Measurements from ENCODE around the gene ACLY. TPM values are rescaled to one million over a fixed set of nuclear protein-coding genes. Genes with fewer than 3 reads are reported as not detected.

ACLY gene
- polyA plus RNA-seq, 6 donors from 2014 or later = 34.0 to 63.5 (median 49.8) TPM

DNA sequence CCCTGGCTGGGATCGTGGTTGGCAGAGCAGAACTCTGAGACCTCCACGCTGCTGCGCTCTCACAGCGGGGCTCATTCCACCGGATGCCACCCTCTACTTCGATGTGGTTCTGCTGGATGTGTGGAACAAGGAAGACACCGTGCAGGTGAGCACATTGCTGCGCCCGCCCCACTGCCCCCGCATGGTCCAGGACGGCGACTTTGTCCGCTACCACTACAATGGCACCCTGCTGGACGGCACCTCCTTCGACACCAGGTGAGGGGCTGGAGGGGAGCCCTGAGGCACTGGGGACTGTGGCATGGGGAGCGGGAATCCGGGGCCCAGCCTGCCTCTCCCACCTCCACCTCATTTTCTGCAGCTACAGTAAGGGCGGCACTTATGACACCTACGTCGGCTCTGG is 100.7 kb downstream of the ACLY start:
- Mint-ChIP-seq H3K27me3 (peaks cover 0 to 26% (median 3%) of the 10 kb centered on the region in 3 donors), H3K4me3 (peak overlapping the region in 1 of 8 donors; percentile 11), H3K9me3 (no peaks in the 10 kb centered on the region), H3K27ac (no peak overlapping the region), H3K4me1 (peaks cover 0 to 5% (median 3%) of the 10 kb centered on the region in 3 donors), H3K36me3 (no peaks in the 10 kb centered on the region)
- no peak for DNase-seq
- no peak for ATAC-seq (ENCODE audit: low read depth in 2 of 2)

Other genes with a start within 250 kb of the ACLY start
- 1,000 to 10,000 TPM; 1,122 to 1,685 (median 1,504) TPM for gene EIF1, start 230.1 kb downstream of the ACLY start, polyA plus RNA-seq (ENCODE audit: low read depth in 6 of 6)
- gene GAST, start 206.6 kb downstream of the ACLY start, polyA plus RNA-seq (ENCODE audit: low read depth in 6 of 6) = not detected
- gene HAP1, start 184.3 kb downstream of the ACLY start, polyA plus RNA-seq (ENCODE audit: low read depth in 6 of 6) = not detected
- gene JUP, start 132.2 kb downstream of the ACLY start, polyA plus RNA-seq (ENCODE audit: low read depth in 6 of 6) = 100 to 1,000 TPM in 2 of 6 donors, 10 to 100 TPM in 4; 32.9 to 123 (median 51.0) TPM
- gene P3H4, start 107.0 kb downstream of the ACLY start, polyA plus RNA-seq (ENCODE audit: low read depth in 6 of 6) = 1 to 10 TPM in 2 of 6 donors, under 1 TPM in 4; 0.39 to 2.9 (median 0.87) TPM
- gene FKBP10, start 105.9 kb downstream of the ACLY start, polyA plus RNA-seq (ENCODE audit: low read depth in 6 of 6) = not detected
- gene NT5C3B, start 82.7 kb downstream of the ACLY start, polyA plus RNA-seq (ENCODE audit: low read depth in 6 of 6) = 10 to 100 TPM; 28.9 to 49.8 (median 37.8) TPM
- not detected for gene KLHL10, start 81.1 kb downstream of the ACLY start, polyA plus RNA-seq (ENCODE audit: low read depth in 6 of 6)
- gene KLHL11, start 53.5 kb downstream of the ACLY start, polyA plus RNA-seq (ENCODE audit: low read depth in 6 of 6) = 1 to 10 TPM; 3.6 to 9.8 (median 6.7) TPM
- under 1 TPM in 4 of 6 donors, not detected in 2; 0.17 to 0.60 (median 0.37) TPM for gene ODAD4, start 11.7 kb upstream of the ACLY start, polyA plus RNA-seq (ENCODE audit: low read depth in 6 of 6)
- 10 to 100 TPM; 27.5 to 42.4 (median 34.8) TPM for gene CNP, start 47.8 kb upstream of the ACLY start, polyA plus RNA-seq (ENCODE audit: low read depth in 6 of 6)
- 10 to 100 TPM; 33.4 to 98.0 (median 77.4) TPM for gene DNAJC7, start 98.5 kb upstream of the ACLY start, polyA plus RNA-seq (ENCODE audit: low read depth in 6 of 6)
- 10 to 100 TPM; 25.0 to 42.1 (median 36.1) TPM for gene NKIRAS2, start 101.1 kb upstream of the ACLY start, polyA plus RNA-seq (ENCODE audit: low read depth in 6 of 6)
- gene C17orf113, start 131.7 kb upstream of the ACLY start, polyA plus RNA-seq (ENCODE audit: low read depth in 6 of 6) = under 1 TPM; 0.13 to 0.87 (median 0.58) TPM
- under 1 TPM in 1 of 6 donors, not detected in 5; 0.21 TPM for gene ZNF385C, start 179.5 kb upstream of the ACLY start, polyA plus RNA-seq (ENCODE audit: low read depth in 6 of 6)
- gene DHX58, start 193.8 kb upstream of the ACLY start, polyA plus RNA-seq (ENCODE audit: low read depth in 6 of 6) = 10 to 100 TPM in 5 of 6 donors, 1 to 10 TPM in 1; 9.4 to 22.3 (median 13.4) TPM
- gene KAT2A, start 202.4 kb upstream of the ACLY start, polyA plus RNA-seq (ENCODE audit: low read depth in 6 of 6) = 10 to 100 TPM in 4 of 6 donors, 1 to 10 TPM in 2; 5.0 to 13.5 (median 10.1) TPM
- gene HSPB9, start 203.9 kb upstream of the ACLY start, polyA plus RNA-seq (ENCODE audit: low read depth in 6 of 6) = under 1 TPM in 4 of 6 donors, not detected in 2; 0.17 to 0.37 (median 0.25) TPM
- 100 to 1,000 TPM in 3 of 6 donors, 10 to 100 TPM in 3; 72.4 to 137 (median 94.4) TPM for gene RAB5C, start 236.0 kb upstream of the ACLY start, polyA plus RNA-seq (ENCODE audit: low read depth in 6 of 6)

Data from naive B cell (primary cell).